ENCODE measurements around the gene CAMKMT. TPM values are rescaled to one million over a fixed set of nuclear protein-coding genes. Genes with fewer than 3 reads are reported as not detected.

CAMKMT gene
- total RNA-seq = 12.1 TPM

GRCh38 chr2:44361330-44362206, at the start of gene CAMKMT, which contains the start of gene PREPL:
Gene CAMKMT, plus strand, starts transcription at chr2:44361947.
Gene PREPL, minus strand, starts transcription at chr2:44361494. Its CDS starts 15,152 bp downstream, at chr2:44346342.
- DNase-seq (ENCODE audit: low spot score) = peak; percentile 99

- DNase-seq (ENCODE audit: low spot score) = no peak
Observed at GRCh38 chr2:44314362-44314761, 47.4 kb upstream of the CAMKMT start.

GRCh38 chr2:44315945-44316344, 45.8 kb upstream of the CAMKMT start:
- DNase-seq (ENCODE audit: low spot score) = no peak

DNA sequence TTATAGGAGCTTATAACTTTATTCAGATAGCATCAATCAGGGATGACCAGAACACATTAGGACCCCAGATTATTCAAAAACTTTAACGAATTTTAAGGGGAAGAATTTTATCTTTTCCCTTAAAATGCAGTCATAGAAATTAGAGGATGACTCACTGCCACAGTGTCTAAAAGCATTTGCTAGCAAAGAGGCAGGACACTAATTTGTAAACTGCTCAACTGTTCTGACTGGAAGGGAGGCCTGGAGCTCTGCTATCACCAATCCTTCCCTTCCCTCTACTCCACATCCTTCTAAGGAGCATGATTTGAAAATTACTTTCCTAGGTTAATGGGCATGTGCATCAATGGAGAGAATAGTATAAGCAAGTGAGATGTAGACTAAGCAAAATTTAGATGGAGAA, 40.9 kb upstream of the CAMKMT start:
- DNase-seq (ENCODE audit: low spot score) = no peak

DNA sequence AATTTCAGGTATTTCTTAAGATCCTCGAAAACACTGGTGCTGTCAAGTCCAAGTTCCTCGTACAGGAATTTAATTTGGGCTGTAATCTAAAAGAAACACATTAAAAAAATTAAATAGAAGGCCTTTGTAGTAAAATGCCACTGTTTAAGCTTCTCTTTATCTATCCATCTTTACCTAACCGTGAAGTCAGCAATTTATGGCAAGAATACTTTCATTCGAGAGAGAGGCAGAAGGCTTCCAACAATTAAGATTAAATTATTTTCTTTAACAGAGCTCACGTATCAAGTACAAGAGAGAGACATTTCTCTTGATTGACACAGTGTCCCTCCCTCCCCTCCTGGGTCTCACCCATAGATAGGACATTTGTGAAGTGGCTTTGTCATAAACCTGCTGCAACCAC, 40.4 kb upstream of the CAMKMT start:
- no peak for DNase-seq (ENCODE audit: low spot score)

GRCh38 chr2:44324971-44325426, 36.7 kb upstream of the CAMKMT start:
- no peak for DNase-seq (ENCODE audit: low spot score)

DNA sequence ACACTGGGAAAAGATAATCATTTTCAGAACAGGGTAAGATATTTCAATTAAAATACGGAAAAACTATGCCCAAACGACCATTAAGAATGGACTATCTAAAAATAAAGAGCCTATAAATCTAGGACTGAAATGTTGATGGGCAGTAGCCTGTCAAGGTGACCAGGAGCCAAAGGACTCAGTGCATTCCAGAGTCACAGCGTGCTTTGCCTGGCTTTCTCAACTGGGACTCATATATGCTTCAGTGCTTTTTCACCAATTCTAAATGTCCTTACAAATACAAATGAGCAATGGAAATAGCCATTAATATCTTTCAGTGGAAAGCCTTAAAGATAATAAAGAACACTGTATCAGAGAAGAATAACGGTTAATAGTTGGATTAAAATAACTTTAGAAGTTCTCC, 35.9 kb upstream of the CAMKMT start:
- no peak for DNase-seq (ENCODE audit: low spot score)

DNA sequence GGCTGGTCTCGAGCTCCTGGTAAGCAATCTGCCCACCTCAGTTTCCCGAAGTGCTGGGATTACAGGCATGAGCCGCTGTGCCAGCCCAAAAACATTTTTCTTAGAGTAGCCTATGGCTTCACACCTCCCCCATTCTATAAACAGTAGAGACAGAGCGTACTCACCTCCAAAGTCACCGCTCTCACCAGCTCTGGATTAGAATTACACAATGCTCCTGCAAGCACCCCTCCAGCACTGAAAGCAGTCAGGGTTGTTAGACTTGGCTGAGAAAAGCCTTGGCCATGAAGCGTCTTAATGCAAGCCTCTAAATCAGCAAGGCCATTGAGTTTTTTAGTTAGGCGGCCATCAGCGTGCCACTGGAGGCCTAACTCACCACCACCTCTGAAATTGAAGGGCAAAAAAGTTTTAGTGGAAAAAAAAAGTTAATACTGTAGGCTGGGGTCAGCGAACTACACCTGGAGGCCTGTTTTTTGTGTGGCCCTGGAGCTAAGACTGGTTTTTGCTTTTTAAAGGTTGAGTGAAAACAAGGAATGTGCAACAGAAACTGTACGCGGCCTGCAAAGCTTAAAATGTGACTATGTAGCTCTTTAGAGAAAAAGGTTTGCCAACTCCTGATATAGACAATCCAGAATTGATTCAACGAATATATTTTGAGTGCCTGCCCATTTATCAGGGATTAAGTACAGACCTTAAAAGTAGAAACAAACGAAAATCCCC, 35.0 kb upstream of the CAMKMT start:
- no peak for DNase-seq (ENCODE audit: low spot score)

DNA sequence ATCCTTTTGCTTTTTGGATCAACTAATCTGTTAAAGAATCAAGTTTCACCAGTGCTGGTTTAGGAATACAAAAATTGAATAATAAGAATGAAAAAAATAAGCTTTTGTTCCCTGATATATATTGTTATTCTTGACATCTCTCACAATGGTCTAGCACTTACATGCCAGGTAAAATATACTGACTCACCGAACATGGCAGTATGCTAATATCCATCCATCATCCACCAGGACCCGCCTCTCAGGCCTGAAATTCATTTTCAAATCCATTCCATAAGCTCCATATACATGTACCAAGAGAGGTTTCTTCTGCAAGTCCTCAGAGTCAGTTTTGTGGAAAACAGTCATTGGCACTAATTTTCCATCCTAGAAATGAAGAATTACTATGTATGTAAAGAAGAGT, 33.0 kb upstream of the CAMKMT start:
- DNase-seq (ENCODE audit: low spot score) = no peak

DNA sequence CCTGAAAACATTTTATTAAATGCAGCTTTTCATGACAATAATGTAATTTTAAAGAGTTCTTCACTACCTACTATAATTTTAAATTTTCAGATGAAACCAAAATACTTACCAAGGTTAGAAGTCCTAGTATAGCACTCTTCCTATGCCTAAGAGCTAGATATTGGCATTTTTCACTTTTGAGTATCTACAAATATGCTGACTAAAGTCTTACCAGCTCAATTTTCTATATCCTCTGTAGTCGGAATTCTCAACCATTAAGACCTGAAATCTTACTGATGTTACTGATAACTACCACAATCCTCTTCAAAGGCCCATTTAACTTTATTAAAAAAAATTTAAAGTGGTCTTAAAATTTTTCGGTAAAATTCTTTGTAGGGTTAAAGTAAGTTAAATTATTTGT, 32.4 kb upstream of the CAMKMT start:
- no peak for DNase-seq (ENCODE audit: low spot score)

GRCh38 chr2:44330801-44331200, 30.9 kb upstream of the CAMKMT start:
- DNase-seq (ENCODE audit: low spot score) = no peak

DNA sequence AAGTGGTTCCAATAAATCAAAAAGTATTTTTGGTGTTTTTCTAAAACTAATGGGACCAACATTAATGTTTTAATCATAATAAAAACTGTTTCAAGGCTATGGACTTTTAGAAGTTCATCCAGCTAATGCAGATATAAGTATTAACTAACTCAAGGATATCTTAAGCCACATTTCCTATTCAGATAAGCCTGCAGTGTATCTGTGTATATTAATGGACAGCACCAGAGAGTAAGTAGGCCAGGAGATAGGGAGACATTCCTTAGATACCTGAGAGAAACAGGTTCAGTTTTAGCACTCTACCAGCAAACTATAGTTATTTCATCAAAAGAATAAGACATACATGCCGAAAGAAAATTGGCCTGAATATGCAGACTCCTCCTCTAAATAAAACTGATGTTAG, 27.8 kb upstream of the CAMKMT start:
- DNase-seq (ENCODE audit: low spot score) = no peak

GRCh38 chr2:44335806-44336538, 25.8 kb upstream of the CAMKMT start:
- no peak for DNase-seq (ENCODE audit: low spot score)

- no peak for DNase-seq (ENCODE audit: low spot score)
Observed at GRCh38 chr2:44342854-44343253, 18.9 kb upstream of the CAMKMT start.

DNA sequence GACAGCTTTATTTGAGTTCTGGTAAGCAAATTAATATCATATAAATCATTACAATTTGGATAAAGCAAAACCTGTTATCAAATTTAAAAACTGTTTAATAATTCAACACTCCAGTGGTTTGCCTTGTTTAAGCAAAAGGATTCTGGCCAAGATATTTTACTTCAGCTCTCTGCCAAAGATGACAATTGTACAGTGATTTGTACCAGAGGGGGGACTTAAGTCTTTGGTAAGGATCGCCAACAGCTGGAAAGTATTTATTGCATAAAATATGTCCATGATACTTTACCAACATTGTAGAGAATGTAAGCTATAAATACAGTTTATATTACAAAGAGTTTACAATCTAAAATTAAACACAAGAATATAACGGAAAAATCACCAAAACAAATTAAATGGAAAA, 14.2 kb upstream of the CAMKMT start:
- no peak for DNase-seq (ENCODE audit: low spot score)

- peak; percentile 17 for DNase-seq (ENCODE audit: low spot score)
Observed at GRCh38 chr2:44348400-44348799, 13.3 kb upstream of the CAMKMT start.

DNA sequence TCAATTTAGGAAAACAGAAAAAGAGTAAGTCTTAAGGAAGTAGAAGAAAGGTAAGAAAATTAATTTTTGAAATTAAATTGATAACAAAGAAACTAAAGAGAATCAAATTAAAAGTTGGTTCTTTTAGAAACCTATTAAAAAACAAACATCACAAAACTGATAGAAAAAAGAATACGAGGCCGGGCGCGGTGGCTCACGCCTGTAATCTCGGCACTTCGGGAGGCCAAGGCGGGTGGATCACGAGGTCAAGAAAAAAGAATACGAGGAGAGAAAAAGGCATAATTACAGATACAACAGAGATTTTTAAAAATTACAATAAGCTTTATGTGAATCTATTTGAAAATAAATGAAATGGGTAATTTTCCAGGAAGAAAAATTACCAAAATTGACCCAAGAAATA, 12.2 kb upstream of the CAMKMT start:
- no peak for DNase-seq (ENCODE audit: low spot score)

DNA sequence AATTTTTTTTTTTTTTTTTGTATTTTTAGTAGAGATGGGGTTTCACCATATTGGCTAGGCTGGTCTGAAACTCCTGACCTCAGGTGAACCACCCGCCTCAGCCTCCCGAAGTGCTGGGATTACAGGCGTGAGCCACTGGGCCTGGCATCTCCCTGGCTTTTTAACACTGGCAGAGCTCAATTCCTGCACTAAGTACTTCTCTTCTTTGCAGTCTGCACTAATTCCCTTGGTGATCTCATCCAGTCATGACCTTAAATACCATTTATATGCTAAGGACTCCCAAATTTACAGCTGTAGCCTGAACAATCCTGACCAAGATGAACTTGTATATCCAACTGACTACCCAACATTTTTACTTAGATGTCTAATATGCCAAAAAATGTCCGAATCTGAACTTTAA, 10.7 kb upstream of the CAMKMT start:
- no peak for DNase-seq (ENCODE audit: low spot score)

DNA sequence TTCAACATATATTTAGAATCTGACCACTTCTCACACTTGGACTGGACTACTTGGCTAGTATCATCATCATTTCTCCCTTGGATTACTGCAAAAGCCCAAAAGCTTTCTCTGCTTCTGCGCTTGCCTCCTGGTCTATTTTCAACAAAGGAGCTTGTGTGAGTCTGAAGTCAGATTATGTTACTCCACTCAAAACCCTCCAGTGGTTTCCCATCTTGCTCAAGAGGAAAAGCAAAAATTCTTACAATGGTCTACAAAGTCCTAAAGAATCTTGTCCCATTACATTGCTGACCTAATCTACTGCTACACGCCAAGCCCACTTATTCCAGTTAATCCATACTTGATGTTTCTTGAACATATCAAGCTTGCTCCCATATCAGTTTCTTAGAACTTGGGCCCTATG, 10.1 kb upstream of the CAMKMT start:
- DNase-seq (ENCODE audit: low spot score) = no peak

GRCh38 chr2:44352510-44352909, 9.2 kb upstream of the CAMKMT start:
- no peak for DNase-seq (ENCODE audit: low spot score)

- no peak for DNase-seq (ENCODE audit: low spot score)
Observed at GRCh38 chr2:44354761-44355160, 7.0 kb upstream of the CAMKMT start.

DNA sequence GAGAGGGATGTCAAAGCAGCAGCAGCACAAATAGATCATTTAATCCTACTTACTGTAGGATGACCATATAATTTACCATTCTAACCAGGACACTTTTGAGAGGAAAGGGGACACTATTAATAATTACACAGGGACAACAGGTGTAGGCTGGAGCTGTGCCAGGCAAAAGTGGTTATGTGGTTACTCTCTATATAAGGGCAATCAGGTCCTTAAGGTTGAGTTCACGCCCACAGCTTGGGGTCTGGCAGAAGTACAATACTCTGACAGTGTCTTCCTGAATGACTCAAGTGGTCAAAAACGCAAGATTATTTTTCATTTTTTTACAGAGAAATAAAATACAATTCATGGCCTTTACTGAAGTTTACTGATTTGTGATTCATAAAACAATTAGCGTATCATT, 3.2 kb upstream of the CAMKMT start:
- peak; percentile 78 for DNase-seq (ENCODE audit: low spot score)

Data from mucosa of gallbladder (tissue), 1 donor.